Mesendoderm (in vitro differentiated cells): ENCODE results near the gene GTF2IRD1.

Source experiments
- DNase-seq: peaks from one replicate; pipeline ENCODE4 v3.0.0; 2013
- H2AK5ac ChIP-seq: 2 replicates; pipeline ENCODE4 v1.6.1; 2013; ENCODE audit warnings: low read length, inconsistent platforms
- H2BK120ac ChIP-seq: 2 replicates; pipeline ENCODE4 v1.6.1; 2013; ENCODE audit warnings: low read depth, mild to moderate bottlenecking, low read length, moderate library complexity, mixed read lengths
- H2BK15ac ChIP-seq: replicated peaks from 2 replicates; pipeline ENCODE4 v1.6.1; 2013; ENCODE audit warnings: low read depth, mild to moderate bottlenecking, moderate library complexity
- H2BK5ac ChIP-seq: 2 replicates; pipeline ENCODE4 v1.6.1; 2013; ENCODE audit warnings: low read length, inconsistent platforms
- H3K18ac ChIP-seq: 2 replicates; pipeline ENCODE4 v1.6.1; 2013; ENCODE audit warnings: mild to moderate bottlenecking, low read length, mixed read lengths
- H3K23ac ChIP-seq: one replicate; pipeline ENCODE4 v1.6.1; 2013; ENCODE audit warnings: low read length
- H3K27ac ChIP-seq: 2 replicates; pipeline ENCODE4 v1.5.1; 2013; ENCODE audit warnings: low read depth, mild to moderate bottlenecking, inconsistent platforms, low read length, moderate library complexity
- H3K27me3 ChIP-seq: 2 replicates; pipeline ENCODE4 v1.6.1; 2013; ENCODE audit warnings: low read length, control low read depth, mild to moderate bottlenecking, inconsistent platforms; ENCODE audit not compliant: insufficient read depth, poor library complexity
- H3K36me3 ChIP-seq: 2 replicates; pipeline ENCODE4 v1.6.1; 2013; ENCODE audit warnings: low read length, inconsistent platforms; ENCODE audit not compliant: control insufficient read depth, insufficient read depth
- H3K4ac ChIP-seq: one replicate; pipeline ENCODE4 v1.6.1; 2013; ENCODE audit warnings: low read depth, mild to moderate bottlenecking, low read length, moderate library complexity
- H3K4me1 ChIP-seq: 2 replicates; pipeline ENCODE4 v1.6.1; 2013; ENCODE audit warnings: low read depth, low read length, inconsistent platforms; ENCODE audit not compliant: control insufficient read depth
- H3K4me2 ChIP-seq: 2 replicates; pipeline ENCODE4 v1.6.1; 2013; ENCODE audit warnings: low read length
- H3K4me3 ChIP-seq: 2 replicates; pipeline ENCODE4 v1.5.1; 2013; ENCODE audit warnings: mild to moderate bottlenecking, low read length
- H3K56ac ChIP-seq: one replicate; pipeline ENCODE4 v1.6.1; 2013; ENCODE audit warnings: low read length
- H3K79me1 ChIP-seq: 2 replicates; pipeline ENCODE4 v1.6.1; 2013; ENCODE audit warnings: low read length, inconsistent platforms
- H3K79me2 ChIP-seq: 2 replicates; pipeline ENCODE4 v1.6.1; 2013; ENCODE audit warnings: mild to moderate bottlenecking, low read length; ENCODE audit not compliant: control insufficient read depth, insufficient read depth
- H3K9ac ChIP-seq: 2 replicates; pipeline ENCODE4 v1.6.1; 2013; ENCODE audit warnings: low read length, inconsistent platforms
- H4K5ac ChIP-seq: one replicate; pipeline ENCODE4 v1.6.1; 2013; ENCODE audit warnings: low read length
- H4K8ac ChIP-seq: one replicate; pipeline ENCODE4 v1.6.1; 2013; ENCODE audit warnings: low read depth, mild to moderate bottlenecking, control low read depth, low read length, moderate library complexity
- WGBS: extraction: QIAGEN DNeasy Blood & Tissue Kit; methylation state at CpG from one replicate; pipeline ENCODE4 v1.1.7; 2013; ENCODE audit warnings: low lambda C conversion rate, missing lambda C conversion rate; ENCODE audit not compliant: insufficient coverage; ENCODE audit errors: extremely low coverage; 5-methylcytosine and 5-hydroxymethylcytosine counted together

GTF2IRD1 gene

DNA sequence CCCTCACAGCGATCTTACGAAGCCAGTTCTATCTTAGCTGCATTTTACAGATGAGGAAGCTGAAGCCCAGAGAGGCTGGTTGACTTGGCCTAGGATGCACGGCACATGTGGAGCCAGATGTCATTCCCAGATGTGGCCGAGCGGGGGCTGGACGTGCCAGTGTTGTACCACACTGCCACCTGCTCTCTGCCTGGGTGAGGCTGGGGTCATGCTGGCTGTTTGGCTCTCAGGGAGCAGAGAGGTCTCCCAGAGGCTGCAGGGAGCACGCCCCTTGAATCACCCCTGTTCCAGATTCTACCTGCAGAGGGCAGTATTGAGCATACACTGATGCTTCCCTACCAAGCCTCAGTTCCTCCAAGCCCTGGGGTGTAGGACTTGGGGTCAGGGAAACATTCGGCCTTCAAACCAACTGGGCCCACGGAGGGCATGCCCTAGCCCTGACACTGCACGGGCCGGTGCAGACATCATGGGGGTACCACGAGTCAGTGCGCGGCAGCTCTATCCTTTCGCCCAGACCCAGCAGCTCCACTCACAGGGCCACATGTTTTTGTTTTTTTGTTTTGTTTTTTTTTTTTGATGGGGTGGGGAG is 3.8 kb upstream of the GTF2IRD1 start:
- Histone ChIP-seq H4K5ac (no peak overlapping the region), H4K8ac (no peak overlapping the region), H3K4me1 (peaks cover 2% of the 10 kb centered on the region), H3K79me2 (peaks cover 4% of the 10 kb centered on the region), H3K79me1 (peaks cover 2% of the 10 kb centered on the region), H3K18ac (no peak overlapping the region), H2BK5ac (no peak overlapping the region), H3K9ac (no peak overlapping the region), H3K4me3 (no peak overlapping the region), H2BK15ac (no peak overlapping the region), H3K4ac (no peak overlapping the region), H3K23ac (no peak overlapping the region), H3K36me3 (no peaks in the 10 kb centered on the region), H3K27ac (no peak overlapping the region), H3K4me2 (no peak overlapping the region), H3K27me3 (no peaks in the 10 kb centered on the region), H2AK5ac (no peak overlapping the region), H3K56ac (no peak overlapping the region), H2BK120ac (no peak overlapping the region)
- no CpG with 5 or more reads among the region's 15 CpGs for WGBS
- DNase-seq: peak; percentile 84

DNA sequence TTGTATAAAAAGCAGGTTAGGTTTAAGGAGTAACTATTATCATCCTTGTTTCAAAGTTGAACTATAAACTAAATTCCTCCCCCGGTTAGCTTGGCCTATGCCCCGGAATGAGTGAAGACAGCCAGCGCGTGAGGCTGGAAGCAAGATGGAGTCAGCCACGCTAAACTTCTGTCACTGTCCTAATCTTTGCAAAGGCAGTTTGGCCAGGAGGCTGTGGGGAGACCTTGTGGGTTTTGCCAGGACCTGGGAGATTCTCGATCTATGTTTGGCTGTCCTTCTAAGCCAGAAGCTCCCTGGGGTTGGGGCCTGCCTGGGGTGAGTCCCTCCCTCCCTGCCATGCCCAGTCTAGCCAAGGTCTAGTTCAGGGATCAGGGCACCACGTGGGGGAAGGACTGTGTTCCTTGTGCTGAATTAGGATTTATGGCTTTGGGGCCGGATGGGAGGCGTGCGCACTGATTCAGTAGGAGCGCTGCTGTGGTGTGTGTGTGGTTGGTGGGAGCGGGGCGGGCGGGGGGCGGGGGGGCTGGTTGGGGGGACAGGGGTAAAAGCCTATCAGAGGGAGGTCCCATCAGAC is 871 bp upstream of the GTF2IRD1 start:
- Histone ChIP-seq H2BK120ac (no peak overlapping the region), H4K5ac (no peak overlapping the region), H3K36me3 (no peaks in the 10 kb centered on the region), H4K8ac (peak overlapping the region; percentile 91), H3K9ac (peak overlapping the region; percentile 67), H3K79me2 (peaks cover 28% of the 10 kb centered on the region), H3K4me2 (no peak overlapping the region), H2BK5ac (no peak overlapping the region), H3K4me1 (peaks cover 4% of the 10 kb centered on the region), H3K4ac (no peak overlapping the region), H2BK15ac (no peak overlapping the region), H3K4me3 (no peak overlapping the region), H3K79me1 (peaks cover 15% of the 10 kb centered on the region), H2AK5ac (no peak overlapping the region), H3K18ac (peak overlapping the region; percentile 95), H3K27me3 (no peaks in the 10 kb centered on the region), H3K56ac (peak overlapping the region; percentile 81), H3K27ac (no peak overlapping the region), H3K23ac (no peak overlapping the region)
- no peak for DNase-seq
- no CpG with 5 or more reads among the region's 15 CpGs for WGBS

DNA sequence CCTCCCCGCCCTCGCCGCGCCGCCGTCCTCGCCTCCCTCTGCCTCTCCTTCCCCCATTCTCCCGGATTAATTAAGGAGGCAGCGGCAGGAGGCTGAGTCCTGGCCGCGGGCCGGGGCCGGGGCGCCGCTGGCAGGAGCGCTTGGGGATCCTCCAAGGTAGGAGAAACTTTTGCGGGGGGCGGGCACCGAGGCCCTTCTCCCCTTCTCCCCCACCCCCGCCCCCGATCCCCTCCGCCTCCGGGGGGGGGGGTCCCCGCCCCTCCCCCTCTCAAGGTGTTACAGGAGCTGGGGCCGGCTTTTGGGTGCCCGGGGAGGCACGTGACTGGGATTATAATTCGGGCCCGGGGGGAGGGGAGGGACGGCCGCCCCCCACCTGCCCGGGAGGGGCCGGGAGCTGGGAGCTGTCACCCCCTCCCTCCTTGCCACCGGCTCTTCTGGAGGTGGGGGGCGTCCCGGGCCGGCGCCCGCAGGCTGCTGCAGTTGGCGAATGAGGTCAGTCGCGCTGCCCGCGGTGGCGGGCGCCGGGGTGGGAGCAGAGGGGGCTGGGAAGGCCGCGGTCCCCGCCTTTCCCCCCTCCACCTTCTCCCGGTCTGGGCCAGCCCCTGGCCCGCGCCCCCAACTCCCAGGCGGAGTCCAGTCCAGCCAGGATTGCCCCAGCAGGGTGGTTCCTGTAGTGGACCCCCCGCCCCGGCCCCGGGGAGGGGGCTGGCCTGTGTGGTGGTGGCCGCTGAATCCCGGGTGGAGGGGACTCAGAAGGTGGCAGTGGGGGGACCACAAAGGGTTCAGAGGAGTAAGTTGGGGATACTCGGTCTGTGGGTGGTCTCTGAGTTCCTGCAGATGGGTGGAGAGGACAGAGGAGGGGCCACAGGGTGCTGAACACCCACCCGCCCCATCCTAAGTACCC is 567 bp downstream of the GTF2IRD1 start:
- peaks cover 37% of the 10 kb centered on the region for H3K79me2 ChIP-seq
- H4K5ac ChIP-seq: no peak overlapping the region
- no peaks in the 10 kb centered on the region for H3K27me3 ChIP-seq
- H3K23ac ChIP-seq: no peak overlapping the region
- peak overlapping the region; percentile 89 for H3K56ac ChIP-seq
- H3K27ac ChIP-seq: peak overlapping the region; percentile 37
- H2BK5ac ChIP-seq: no peak overlapping the region
- peak overlapping the region; percentile 78 for H3K4me2 ChIP-seq
- no peak overlapping the region for H2BK15ac ChIP-seq
- peaks cover 20% of the 10 kb centered on the region for H3K79me1 ChIP-seq
- H3K4me1 ChIP-seq: peaks cover 4% of the 10 kb centered on the region
- H4K8ac ChIP-seq: peak overlapping the region; percentile 70
- H2AK5ac ChIP-seq: peak overlapping the region; percentile 4
- peak overlapping the region; percentile 94 for H3K4ac ChIP-seq
- peak overlapping the region; percentile 95 for H3K18ac ChIP-seq
- H3K9ac ChIP-seq: peak overlapping the region; percentile 84
- no peak for DNase-seq
- peak overlapping the region; percentile 65 for H3K4me3 ChIP-seq
- H3K36me3 ChIP-seq: no peaks in the 10 kb centered on the region
- no CpG with 5 or more reads among the region's 61 CpGs for WGBS
- peak overlapping the region; percentile 63 for H2BK120ac ChIP-seq

DNA sequence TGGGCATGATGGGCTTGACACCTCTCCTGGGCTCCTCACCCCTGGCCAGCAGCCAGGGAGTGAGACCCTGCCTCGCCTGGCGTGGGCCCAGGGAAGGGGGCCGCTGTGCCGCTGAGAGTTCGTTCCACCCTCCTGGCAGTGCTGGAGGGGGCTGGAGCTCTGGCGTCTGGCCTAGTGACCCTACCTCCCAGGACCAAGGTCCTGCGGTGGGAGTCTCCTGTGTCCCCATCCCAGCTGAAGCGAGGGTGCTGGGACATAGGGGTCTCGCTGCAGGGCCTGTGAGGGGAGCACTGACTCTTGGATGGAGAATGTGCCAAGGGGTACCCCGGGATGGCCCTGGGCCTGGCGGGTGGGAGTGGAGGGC is 1.2 kb downstream of the GTF2IRD1 start:
- WGBS: no CpG with 5 or more reads among the region's 11 CpGs
- Histone ChIP-seq H3K4me1 (peaks cover 4% of the 10 kb centered on the region), H2AK5ac (peak overlapping the region; percentile 4), H3K4ac (no peak overlapping the region), H4K8ac (no peak overlapping the region), H3K36me3 (no peaks in the 10 kb centered on the region), H3K18ac (peak overlapping the region; percentile 95), H2BK120ac (no peak overlapping the region), H3K4me3 (peak overlapping the region; percentile 65), H2BK5ac (no peak overlapping the region), H3K23ac (no peak overlapping the region), H3K79me2 (peaks cover 43% of the 10 kb centered on the region), H2BK15ac (no peak overlapping the region), H3K27ac (peak overlapping the region; percentile 17), H3K56ac (peak overlapping the region; percentile 89), H4K5ac (no peak overlapping the region), H3K79me1 (peaks cover 24% of the 10 kb centered on the region), H3K27me3 (no peaks in the 10 kb centered on the region), H3K9ac (peak overlapping the region; percentile 84), H3K4me2 (peak overlapping the region; percentile 78)
- no peak for DNase-seq

DNA sequence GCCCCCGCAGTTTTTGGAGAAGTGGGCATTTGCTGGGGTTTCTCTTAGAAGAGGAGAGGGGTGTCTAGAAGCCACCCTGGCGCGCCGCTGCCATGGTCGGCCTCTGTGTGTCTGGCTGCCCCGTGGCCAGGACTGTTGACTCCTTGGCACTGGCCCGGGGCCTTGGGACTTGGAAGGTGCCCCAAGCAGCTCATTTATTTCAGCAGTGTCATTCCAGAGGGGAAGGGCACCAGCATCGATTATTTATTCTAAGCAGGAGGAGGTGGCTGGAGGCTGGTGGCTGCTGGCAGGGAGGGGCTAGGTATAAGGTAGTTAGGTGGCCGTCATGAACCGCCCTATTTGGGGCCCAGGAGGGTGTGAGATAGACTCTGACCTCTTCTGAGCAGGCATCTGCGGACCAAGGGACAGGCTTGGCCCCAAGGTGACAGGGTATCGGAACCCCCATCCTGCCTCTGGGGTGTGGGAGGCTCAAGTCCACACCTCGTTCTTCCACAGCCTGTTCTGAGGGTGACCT is 1.6 kb downstream of the GTF2IRD1 start:
- Histone ChIP-seq H3K4ac (no peak overlapping the region), H3K56ac (peak overlapping the region; percentile 89), H3K36me3 (no peaks in the 10 kb centered on the region), H3K79me1 (peaks cover 24% of the 10 kb centered on the region), H3K4me1 (peaks cover 4% of the 10 kb centered on the region), H3K27me3 (no peaks in the 10 kb centered on the region), H3K79me2 (peaks cover 45% of the 10 kb centered on the region), H2BK120ac (no peak overlapping the region), H2BK15ac (no peak overlapping the region), H4K5ac (no peak overlapping the region), H3K9ac (peak overlapping the region; percentile 84), H3K27ac (no peak overlapping the region), H4K8ac (no peak overlapping the region), H2AK5ac (no peak overlapping the region), H3K18ac (no peak overlapping the region), H3K23ac (no peak overlapping the region), H2BK5ac (no peak overlapping the region), H3K4me3 (no peak overlapping the region), H3K4me2 (peak overlapping the region; percentile 78)
- WGBS: no CpG with 5 or more reads among the region's 13 CpGs
- DNase-seq: no peak
